Anterior cingulate cortex (tissue), 58 donors: ENCODE results near the gene AGBL2.
"Not testable (repeated sequence)": the region's sequence is repeated elsewhere in the genome, so short reads cannot be mapped to it uniquely, and the experiment has no call there.

Experiments used
- DNase-seq, 58 donors: peaks; one replicate each; lab custom pipeline; 2025; lab: John Stamatoyannopoulos, UW

AGBL2 gene, protein sequence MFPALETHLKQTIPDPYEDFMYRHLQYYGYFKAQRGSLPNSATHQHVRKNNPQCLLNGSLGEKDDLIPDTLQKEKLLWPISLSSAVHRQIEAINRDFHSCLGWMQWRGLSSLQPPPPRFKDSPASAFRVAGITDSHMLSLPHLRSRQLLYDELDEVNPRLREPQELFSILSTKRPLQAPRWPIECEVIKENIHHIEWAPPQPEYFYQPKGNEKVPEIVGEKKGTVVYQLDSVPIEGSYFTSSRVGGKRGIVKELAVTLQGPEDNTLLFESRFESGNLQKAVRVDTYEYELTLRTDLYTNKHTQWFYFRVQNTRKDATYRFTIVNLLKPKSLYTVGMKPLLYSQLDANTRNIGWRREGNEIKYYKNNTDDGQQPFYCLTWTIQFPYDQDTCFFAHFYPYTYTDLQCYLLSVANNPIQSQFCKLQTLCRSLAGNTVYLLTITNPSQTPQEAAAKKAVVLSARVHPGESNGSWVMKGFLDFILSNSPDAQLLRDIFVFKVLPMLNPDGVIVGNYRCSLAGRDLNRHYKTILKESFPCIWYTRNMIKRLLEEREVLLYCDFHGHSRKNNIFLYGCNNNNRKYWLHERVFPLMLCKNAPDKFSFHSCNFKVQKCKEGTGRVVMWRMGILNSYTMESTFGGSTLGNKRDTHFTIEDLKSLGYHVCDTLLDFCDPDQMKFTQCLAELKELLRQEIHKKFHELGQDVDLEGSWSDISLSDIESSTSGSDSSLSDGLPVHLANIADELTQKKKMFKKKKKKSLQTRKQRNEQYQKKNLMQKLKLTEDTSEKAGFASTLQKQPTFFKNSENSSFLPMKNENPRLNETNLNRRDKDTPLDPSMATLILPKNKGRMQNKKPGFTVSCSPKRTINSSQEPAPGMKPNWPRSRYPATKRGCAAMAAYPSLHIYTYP

DNA sequence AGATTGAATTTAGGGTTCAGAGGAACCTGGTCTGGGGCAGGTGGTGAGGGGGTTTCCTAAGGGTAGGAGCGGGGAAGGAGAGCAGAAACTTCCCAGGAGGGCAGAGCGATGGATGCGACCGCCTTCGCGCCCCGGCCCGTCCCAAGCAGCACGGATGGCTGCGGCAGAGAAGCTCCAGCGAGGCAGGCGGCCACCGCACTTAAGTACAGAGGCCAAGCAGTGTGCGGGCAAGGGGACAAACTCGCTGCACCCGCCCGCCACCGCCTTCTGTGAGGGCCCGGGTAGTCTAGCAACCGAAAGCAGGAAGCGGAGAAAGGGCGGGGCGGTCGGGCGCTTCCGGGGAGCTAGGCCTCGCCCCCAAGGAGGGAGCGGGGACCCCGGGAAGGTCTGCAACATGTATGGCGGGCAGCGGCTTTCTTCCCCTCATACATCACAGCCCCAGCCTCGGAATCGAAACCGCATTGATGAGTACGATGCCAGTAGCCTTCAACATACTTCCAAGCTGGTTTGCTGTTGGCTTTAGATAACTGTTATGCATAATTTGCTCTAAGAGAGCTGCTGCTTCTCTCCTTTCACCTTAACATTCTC is at the start of gene AGBL2:
Gene AGBL2 (minus strand): TSS at position 288 of the 588 bp plus-strand sequence. CDS start 719 bp downstream, outside the sequence.
- peak in 54 of 58 donors; percentile 14 to 68 (median 40) for DNase-seq

DNA sequence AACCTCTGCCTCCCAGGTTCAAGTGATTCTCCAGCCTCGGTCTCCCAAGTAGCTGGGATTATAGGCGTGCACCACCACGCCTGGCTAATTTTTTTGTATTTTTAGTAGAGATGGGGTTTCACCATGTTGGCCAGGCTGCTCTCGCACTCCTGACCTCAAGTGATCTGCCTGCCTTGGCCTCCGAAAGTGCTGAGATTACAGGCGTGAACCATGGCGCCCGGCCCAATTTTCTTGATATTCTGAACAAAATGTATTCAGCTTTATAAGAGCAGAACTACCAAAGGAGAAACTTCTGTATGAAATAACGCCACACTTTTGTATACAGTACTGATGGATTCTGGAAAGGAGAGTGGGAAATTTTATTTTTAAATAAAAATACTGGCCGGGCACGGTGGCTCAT is 44.1 kb upstream of the AGBL2 start:
- DNase-seq, result not testable (repeated sequence)

DNA sequence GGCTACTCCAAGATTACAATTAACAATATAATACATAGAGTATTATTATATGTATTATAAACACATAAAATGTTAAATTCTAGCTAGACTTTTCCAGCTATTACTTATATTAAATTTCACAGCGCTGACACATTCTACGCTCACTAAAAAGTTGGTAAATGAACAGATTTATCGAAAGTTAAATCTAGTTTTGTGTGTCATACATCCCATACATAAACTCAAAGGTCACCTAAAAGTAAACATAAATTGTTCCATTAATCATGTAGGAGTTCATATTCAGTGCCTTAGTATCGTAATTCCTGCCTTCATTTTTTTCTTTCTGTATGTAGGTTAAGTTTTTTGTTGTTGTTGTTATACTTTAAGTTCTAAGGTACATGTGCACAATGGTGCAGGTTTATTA is 41.0 kb upstream of the AGBL2 start:
- no peak for DNase-seq

DNA sequence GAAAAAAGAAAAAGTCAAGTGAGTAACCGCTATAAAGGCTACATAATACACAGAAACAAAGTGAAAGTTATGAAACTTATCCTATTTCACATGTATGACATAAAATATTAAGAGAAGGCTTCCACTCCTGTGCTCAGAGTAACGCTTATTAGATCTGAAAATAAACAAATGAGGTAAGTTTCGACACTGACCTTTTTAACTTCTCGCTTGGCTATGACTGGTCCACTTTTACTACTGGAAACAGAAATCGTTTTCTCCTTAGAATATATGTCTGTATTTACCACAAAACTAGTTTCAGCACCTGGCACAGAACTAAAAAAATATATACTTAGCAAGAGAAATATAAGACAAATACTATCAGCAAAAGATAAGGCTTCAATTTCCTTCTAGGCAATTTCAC is 35.6 kb upstream of the AGBL2 start:
- DNase-seq, result no peak

DNA sequence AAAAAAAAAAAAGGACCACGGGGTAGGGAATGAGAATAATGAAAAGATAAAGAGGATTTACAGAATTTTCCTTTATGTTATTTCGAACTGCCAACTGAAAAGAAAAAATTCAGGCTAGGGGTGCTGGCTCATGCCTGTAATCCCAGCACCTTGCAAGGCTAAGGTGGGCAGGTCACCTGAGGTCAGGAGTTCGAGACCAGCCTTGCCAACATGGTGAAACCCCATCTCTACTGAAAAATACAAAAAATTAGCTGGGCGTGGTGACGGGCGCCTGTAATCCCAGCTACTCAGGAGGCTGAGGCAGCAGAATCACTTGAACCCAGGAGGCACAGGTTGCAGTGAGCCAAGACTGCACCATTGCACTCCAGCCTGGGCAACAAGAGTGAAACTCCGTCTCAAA is 27.3 kb upstream of the AGBL2 start:
- not testable (repeated sequence) for DNase-seq

DNA sequence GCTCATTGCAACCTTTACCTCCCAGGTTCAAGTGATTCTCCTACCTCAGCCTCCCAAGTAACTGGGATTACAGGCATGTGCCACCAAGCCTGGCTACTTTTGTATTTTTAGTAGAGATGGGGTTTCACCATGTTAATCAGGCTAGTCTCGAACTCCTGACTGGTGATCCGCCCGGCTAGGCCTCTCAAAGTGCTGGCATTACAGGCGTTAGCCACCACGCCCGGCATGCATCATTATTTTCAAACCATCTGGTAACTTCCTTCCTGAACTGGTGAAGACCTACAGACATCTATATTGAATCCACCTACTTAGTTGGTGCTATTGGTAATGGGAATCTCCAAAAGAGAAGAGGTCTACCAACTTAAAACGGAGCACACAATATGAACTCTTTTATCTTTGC is 22.6 kb upstream of the AGBL2 start:
- not testable (repeated sequence) for DNase-seq

DNA sequence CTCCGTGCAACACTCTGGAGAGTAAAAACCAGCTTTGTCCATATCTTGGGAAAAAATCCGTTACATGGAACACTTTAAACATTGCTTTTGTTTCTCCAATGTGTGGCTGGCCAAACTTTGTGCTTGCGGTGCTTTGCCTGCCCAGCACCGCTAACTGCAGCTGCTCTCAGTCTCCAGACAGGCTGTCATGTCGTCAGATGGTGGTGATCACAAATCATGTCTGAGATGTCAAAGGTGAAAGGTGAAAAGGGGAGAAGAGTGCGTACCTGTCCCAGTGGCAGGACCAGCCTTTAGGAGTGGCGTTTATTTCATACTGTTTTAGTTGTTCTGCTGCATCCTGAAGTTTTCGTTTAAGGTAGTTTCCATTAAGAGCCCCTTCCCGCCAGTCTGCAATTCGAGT is 17.1 kb upstream of the AGBL2 start:
- no peak for DNase-seq

DNA sequence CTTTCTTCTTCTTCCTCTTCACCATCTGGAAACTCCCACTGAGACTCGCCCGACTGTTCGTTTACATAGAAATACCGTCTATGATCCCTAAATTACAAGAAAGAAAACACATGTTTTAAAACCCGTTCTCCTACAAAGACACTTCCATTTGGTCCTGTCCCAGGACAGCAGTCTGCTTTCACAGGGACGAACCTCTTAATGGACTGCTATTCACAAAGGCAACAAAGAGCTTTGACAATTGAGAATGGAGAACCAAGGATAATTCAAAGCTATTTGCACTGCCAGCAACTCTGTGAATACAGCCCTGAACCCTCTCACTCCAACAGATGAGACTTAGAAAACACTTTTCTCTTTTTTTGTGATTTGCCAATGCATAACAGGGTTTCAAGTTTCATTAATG is 16.3 kb upstream of the AGBL2 start:
- DNase-seq, result no peak

DNA sequence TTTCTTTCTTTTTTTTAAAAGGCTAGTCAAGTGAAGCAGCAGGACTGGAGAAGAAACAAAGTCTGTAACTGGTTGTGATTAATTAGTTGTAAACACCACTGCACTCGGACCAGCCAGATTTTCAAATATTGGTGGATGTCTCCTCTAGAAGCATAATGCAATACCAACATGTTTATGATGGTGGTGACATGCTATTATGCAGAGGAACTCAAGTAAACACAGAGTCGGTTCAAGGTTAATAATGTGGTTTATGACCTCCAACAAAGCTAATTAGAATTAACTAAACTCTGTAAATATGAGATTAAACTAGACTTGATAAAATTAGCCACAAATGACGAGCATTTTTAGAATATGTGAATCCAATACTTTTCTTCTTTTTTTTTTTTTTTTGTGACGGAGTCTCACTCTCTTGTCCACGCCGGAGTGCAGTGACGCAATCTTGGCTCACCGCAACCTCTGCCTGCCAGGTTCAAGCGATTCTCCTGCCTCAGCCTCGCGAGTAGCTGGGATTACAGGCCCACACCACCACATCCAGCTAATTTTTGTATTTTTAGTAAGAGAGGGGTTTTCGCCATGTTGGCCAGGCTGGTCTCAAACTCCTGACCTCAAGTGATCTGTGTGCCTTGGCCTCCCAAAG is 11.8 kb upstream of the AGBL2 start:
- no peak for DNase-seq

DNA sequence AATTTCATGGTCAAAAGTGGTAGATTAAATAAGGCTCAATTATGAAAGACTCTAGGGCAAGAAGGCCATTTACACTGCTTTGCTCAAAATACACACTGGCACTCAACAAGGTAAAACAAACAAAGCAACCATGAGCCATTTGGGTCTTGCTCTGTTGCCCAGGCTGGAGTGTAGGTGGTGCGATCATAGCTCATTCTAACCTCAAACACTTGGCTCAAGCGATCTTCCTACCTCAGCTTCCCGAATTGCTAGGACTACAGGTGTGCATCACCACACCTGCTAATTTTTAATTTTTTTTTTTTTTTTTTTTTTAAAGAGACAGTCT is 10.9 kb upstream of the AGBL2 start:
- DNase-seq, result no peak

DNA sequence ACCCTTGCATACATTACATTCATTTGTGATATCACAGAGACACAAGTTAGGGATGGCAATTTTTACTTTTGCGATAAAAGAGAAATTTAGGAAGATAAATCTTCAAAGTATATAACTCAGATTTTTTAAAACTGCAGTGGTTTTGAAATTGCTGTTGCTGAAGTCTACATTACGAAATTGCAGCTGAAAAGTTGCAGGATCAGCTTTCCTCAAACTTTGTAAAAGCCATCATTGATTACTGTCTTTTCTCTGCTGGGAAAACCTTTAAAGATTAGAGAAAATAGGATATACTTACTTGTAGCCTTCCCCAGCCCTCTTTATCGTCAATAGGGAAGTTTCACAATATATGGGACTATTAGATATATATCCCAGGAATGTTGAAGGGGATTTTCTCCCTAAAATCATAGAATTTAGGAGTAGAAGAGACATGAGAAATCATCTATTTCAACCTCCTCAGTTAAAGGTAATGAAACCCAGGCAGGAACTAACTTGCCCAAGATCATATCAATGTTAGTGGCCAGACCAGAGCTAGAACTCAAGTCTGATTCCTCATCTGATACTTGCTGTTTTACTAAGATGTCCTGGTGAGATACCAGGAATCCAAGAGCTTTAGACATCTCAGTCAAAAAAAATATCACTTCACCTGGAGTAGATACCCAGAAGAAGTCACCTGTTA is 10.4 kb upstream of the AGBL2 start:
- DNase-seq, result no peak

DNA sequence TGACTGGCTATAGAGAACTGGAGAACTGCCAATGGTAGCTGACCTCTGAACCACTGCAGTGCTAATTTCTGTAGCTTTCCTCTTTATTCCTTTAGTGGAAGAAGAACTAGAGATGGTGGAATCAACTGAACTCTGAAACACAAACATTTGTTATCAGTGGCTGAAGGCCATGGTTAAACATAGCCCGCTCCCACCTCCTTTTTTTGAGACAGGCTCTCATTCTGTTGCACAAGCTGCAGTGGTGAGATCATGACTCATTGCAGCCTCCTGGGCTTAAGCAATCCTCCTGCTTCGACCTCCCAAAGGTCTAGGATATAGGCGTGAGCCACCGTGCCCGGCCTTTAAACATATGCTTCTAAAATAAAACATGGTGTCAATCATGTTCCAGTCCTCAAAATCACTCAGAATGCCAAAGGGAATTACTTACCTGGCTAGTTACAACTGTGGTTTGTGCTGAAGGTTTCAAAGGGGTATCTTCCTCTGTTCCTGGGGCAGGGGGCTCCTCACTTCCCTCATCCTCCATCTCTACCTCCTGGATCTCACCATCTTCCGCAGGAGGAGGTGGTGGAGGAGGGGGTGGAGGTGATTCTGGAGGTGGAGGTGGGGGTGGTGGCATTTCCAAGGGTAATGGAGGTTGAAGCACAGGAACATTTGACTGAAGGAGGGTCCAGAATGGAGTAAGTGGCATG is 9.0 kb upstream of the AGBL2 start:
- no peak for DNase-seq

DNA sequence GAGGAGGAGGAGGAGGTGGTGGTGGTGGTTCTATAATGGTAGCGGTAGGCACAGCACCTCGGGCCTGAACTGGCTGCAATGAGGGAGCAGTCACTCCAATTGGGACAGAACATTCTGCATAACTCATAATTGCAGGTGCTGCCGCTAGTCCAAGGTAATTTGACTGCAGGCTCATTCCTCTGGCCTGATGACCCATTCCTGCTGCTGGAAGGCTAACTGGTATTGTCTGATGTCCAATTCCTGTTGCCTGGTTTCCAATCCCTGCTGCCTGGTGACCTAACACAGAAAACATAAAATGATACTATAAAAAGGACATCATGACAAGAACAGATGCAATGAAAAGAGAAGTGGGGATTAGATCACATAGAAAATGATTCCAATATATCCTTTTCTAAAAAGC is 7.9 kb upstream of the AGBL2 start:
- DNase-seq, result no peak

DNA sequence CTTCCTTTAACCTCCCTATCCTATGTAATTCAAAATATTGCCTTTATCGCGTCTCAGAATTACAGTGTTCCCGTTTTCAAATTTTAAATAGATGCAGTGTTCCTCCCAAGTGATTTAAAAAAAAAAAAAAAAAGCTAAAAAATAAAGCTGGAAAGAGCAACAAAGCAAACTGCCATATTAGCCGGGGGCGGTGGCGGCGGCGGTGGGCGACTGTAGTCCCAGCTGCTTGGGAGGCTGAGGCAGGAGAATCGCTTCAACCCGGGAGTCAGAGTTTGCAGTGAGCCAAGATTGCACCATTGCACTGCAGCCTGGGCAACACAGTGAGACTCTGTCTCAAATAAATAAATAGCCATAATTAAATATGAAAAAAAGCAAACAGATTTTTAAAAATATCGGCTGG is 5.5 kb upstream of the AGBL2 start:
- no peak for DNase-seq

DNA sequence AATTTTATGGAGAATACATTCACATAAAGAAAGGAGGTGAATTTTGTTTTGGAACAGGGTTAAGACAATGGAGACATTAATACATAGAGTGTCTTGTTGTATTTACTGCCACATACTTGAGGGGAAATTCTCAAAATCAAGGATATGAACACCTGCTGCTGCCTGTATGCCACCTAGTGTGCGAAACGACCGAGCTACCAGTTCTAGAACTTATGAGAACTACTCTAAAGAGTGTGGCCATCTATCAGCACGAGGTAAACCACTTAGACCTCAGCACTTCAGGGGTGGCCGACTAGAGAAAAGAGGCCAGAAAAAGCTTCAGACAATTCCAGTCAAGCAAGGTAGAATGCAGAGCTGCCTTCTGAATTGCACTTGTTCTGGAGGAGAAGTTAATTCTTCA is 1.5 kb upstream of the AGBL2 start:
- DNase-seq, result no peak

DNA sequence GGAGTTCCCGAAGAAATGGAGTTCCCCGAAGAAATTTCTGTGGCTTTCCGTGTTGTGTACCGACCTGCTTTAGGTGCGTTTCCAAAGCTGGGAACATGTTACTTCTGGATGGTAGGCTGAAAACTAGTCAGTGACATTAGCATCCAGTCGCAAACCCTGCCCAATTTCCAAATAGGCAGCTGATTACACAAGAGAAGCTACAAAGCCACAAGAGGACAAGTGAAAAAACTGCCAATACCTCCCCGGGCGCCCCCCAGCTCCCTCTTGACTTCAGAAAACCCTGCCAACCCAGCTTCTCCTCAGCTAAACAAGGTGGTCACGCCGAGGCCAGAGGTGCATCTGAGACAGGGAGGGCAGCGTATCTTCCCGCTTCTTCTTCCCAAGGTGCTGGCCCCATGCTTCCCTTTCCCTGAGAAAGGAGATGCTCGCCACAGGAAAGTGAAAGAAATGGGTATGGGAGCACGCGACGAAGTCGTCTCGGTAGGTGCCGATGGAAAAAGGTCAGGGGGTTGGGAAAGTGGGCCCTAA is 551 bp downstream of the AGBL2 start:
- DNase-seq, result peak in 4 of 58 donors; percentile 29 to 52 (median 43)

DNA sequence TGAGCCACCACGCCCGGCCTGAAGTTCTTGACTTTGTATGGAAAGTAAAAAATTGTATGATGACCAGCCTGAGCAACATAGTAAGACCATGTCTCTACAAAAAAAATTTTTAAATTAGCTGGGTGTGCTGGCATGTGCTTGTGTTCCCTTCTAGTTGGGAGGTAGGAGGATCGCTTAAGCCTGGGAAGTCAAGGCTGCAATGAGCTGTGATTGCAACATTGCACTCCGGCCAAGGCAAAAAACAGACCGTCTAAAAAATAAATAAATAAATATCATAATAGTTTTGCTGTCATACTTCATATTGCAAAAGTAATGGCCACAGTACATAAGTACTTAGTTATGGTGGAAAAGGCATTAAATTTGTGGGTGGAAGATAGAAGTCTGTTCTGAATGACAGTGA is 3.4 kb downstream of the AGBL2 start:
- DNase-seq, result no peak

DNA sequence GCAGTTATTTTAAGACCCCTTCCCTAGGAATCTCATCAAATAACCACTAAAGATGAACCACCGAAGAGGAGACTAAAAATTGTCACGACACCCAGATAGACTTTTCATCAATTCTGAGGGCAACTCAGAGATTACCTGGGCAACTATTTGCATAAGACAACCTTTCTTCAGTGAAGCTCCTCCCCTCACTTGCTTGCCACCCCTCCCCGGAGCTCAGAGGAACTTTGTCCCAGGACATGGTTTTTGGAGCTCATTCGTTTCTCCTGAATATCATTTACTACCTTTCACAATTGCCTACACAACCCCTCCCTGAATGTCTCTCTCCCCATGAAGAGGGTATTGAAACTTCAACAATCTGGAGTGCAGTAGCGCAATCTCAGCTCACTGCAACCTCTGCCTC is 3.9 kb downstream of the AGBL2 start:
- no peak for DNase-seq

DNA sequence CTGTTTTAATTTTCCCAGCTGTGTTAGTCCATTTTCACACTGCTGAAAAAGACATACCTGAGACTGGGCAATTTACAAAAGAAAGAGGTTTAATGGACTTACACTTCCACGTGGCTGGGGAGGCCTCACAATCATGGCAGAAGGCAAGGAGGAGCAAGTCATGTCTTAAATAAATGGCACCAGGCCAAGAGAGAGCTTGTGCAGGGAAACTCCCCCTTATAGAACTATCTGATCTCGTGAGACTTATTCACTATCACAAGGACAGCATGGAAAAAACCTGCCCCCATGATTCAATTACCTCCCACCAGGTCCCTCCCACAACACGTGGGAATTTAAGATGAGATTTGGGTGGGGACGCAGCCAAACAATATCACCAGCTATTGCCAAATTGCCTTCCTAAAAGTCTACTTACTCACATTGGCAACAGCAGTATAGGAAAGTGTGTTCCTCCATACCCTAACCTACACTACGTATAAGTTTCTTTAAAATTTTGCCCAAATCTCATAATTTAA is 7.8 kb downstream of the AGBL2 start:
- not testable (repeated sequence) for DNase-seq
